Natural killer cell (primary cell): ENCODE data around the gene NT5M. TPM values are rescaled to one million over a fixed set of nuclear protein-coding genes. Genes with fewer than 3 reads are reported as not detected.
A peak's percentile ranks its signal among the peaks of the same experiment; 100 is the strongest.

Experiments used
- ATAC-seq, 3 donors: fragments of 150-1000 bp in 2 of 3; fragments of 200-7000 bp in 1 of 3; cut with Tn5 transposase; 1 replicate in 1 of 3; 2 replicates in 2 of 3; pipeline ENCODE4 v1.10.0; 2021; ENCODE audit warnings: mild to moderate bottlenecking in 2 of 3, moderate library complexity in 2 of 3
- DNase-seq, 2 donors: peaks; one replicate each; pipeline versions ENCODE4 v3.0.0 to v3.0.0-alpha.2; 2013 to 2021; ENCODE audit warnings: mixed read lengths in 1 of 2
- H3K27ac ChIP-seq: one replicate; pipeline ENCODE4 v1.5.1; 2013; ENCODE audit warnings: mild to moderate bottlenecking, low read length
- H3K27me3 ChIP-seq: one replicate; pipeline ENCODE4 v1.6.1; 2013; ENCODE audit warnings: low read length; ENCODE audit not compliant: control insufficient read depth, insufficient read depth
- H3K36me3 ChIP-seq: one replicate; pipeline ENCODE4 v1.6.1; 2013; ENCODE audit warnings: low read length; ENCODE audit not compliant: control insufficient read depth, insufficient read depth
- H3K4me1 ChIP-seq: one replicate; pipeline ENCODE4 v1.6.1; 2013; ENCODE audit warnings: low read length; ENCODE audit not compliant: control insufficient read depth, insufficient read depth
- H3K4me3 ChIP-seq: one replicate; pipeline ENCODE4 v1.5.1; 2013; ENCODE audit warnings: low read length
- H3K9me3 ChIP-seq: one replicate; pipeline ENCODE4 v1.6.1; 2013; ENCODE audit warnings: low read length; ENCODE audit not compliant: control insufficient read depth, insufficient read depth
- H3K27ac Mint-ChIP-seq, 2 donors: one replicate each; pipeline ENCODE4 v1.8.0; 2022; ENCODE audit warnings: mild to moderate bottlenecking in 2 of 2, mixed read lengths in 2 of 2, moderate library complexity in 1 of 2
- H3K27me3 Mint-ChIP-seq, 2 donors: one replicate each; pipeline ENCODE4 v1.8.0; 2022; ENCODE audit warnings: low read depth in 2 of 2, mixed read lengths in 2 of 2
- H3K36me3 Mint-ChIP-seq: one replicate; pipeline ENCODE4 v1.8.0; 2022; ENCODE audit warnings: mixed read lengths
- H3K4me1 Mint-ChIP-seq, 2 donors: one replicate each; pipeline ENCODE4 v1.8.0; 2022; ENCODE audit warnings: mixed read lengths in 2 of 2
- H3K4me3 Mint-ChIP-seq: one replicate; pipeline ENCODE4 v1.8.0; 2022; ENCODE audit warnings: mild to moderate bottlenecking, moderate library complexity, mixed read lengths
- H3K9me3 Mint-ChIP-seq, 2 donors: one replicate each; pipeline ENCODE4 v1.8.0; 2022; ENCODE audit warnings: mixed read lengths in 2 of 2
- WGBS: methylation state at CpG from one replicate; pipeline ENCODE4 v1.1.7; 2013; ENCODE audit warnings: missing lambda C conversion rate; ENCODE audit not compliant: insufficient coverage; 5-methylcytosine and 5-hydroxymethylcytosine counted together
- intact Hi-C: fragments of 100-400 bp; cut with micrococcal nuclease; formaldehyde crosslinking; loops from one replicate; pipeline ENCODE4 v1.14.2; 2022
- total RNA-seq, 4 donors: library from RNA; stranded (reverse); fragments of 120-200 nt in 1 of 4; gene quantifications; one replicate each; pipeline versions ENCODE4 v1.2.3 to v1.2.4, GENCODE V29; 2013 to 2022
- TF ChIP-seq, protein P1 (sequence below): fragments of 200-600 bp; IDR thresholded peaks from one replicate; pipeline ENCODE4 v1.8.0; 2022; ENCODE audit warnings: antibody characterized with exemption

The NT5M gene
- total RNA-seq, 3 donors from 2014 or later (not counting 1 experiment from before 2014, with no cell fraction given): 3.5 to 4.4 (median 4.1) TPM

DNA sequence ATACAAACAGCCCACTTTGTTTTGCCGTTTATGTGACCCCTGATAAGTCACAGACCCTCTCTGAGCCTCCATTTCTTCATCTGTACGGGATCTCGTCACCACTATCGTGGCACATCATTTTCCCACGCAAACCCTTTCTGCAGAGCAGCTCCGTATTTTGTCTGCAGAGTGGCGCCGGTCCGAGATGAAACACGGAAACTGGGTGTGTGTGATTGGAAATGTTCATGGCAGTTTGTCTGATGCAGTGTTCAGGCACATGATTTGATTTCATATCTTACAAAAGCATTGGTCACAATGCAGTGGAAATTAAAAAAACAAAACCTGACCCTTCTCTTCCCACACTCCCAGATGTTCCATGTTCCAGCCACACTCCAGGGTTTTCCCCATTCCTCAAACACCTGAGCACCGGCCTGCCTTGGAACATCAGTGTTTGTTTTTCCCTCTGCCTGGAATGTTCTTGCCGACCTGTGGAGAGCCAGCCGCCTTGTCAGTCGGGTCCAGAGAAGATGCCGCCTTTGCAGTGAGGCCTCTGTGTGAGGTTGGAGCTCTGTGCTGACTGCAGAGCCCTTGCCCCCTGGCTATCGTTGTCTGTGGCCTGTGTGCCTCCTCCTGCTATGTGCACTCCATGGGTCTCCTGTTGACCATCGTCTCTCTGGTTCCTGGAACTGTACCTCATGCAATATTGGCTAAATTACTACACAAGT, 39.2 kb downstream of the NT5M start:
- Mint-ChIP-seq H3K36me3 (no peaks in the 10 kb centered on the region), H3K9me3 (no peaks in the 10 kb centered on the region), H3K4me3 (no peak overlapping the region), H3K4me1 (no peaks in the 10 kb centered on the region), H3K27ac (no peak overlapping the region), H3K27me3 (no peaks in the 10 kb centered on the region)
- Histone ChIP-seq H3K4me3 (no peak overlapping the region), H3K36me3 (no peaks in the 10 kb centered on the region), H3K27me3 (no peaks in the 10 kb centered on the region), H3K9me3 (no peaks in the 10 kb centered on the region), H3K4me1 (no peaks in the 10 kb centered on the region), H3K27ac (no peak overlapping the region)
- TF ChIP-seq, protein P1, sequence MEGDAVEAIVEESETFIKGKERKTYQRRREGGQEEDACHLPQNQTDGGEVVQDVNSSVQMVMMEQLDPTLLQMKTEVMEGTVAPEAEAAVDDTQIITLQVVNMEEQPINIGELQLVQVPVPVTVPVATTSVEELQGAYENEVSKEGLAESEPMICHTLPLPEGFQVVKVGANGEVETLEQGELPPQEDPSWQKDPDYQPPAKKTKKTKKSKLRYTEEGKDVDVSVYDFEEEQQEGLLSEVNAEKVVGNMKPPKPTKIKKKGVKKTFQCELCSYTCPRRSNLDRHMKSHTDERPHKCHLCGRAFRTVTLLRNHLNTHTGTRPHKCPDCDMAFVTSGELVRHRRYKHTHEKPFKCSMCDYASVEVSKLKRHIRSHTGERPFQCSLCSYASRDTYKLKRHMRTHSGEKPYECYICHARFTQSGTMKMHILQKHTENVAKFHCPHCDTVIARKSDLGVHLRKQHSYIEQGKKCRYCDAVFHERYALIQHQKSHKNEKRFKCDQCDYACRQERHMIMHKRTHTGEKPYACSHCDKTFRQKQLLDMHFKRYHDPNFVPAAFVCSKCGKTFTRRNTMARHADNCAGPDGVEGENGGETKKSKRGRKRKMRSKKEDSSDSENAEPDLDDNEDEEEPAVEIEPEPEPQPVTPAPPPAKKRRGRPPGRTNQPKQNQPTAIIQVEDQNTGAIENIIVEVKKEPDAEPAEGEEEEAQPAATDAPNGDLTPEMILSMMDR: no peak
- 93% methylated on average over 17 of the region's 17 CpGs for WGBS
- no peak for ATAC-seq
- intact Hi-C loops: no loop called here
- DNase-seq: no peak

DNA sequence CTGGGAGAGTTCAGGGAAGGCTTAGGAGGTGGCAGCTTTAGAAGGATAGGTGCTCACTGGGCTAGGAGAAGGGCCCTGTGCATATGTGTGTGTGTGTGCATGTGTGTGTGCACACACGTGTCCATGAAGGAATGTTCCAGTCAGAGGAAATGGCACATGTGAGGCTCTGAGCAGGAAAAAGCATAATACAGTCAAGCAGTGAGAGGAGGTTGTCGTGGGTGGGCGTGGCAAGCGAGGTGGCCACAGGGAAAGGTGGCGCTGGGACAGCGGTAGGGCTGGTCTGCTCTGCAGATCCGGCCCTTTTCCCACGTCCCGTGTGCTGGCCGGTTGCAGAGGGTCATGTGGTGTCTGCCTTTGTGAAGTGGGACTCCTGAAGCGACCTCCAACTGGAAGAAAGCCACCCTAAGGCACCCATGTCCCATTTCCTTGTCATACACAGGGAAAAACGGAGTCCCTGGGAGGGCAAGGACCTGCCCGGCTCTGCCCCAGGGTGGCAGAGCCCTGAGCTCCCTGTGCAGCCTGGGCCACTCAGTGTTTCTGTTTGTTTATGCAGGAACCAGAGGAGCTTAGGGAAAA, 40.1 kb downstream of the NT5M start:
- WGBS: 92% methylated on average over 13 of the region's 13 CpGs
- H3K27ac Mint-ChIP-seq: no peak overlapping the region
- Histone ChIP-seq H3K9me3 (no peaks in the 10 kb centered on the region), H3K36me3 (no peaks in the 10 kb centered on the region), H3K27ac (no peak overlapping the region), H3K4me1 (no peaks in the 10 kb centered on the region), H3K4me3 (no peak overlapping the region), H3K27me3 (no peaks in the 10 kb centered on the region)
- no peaks in the 10 kb centered on the region for H3K4me1 Mint-ChIP-seq
- H3K9me3 Mint-ChIP-seq: no peaks in the 10 kb centered on the region
- TF ChIP-seq, protein P1: no peak
- H3K36me3 Mint-ChIP-seq: no peaks in the 10 kb centered on the region
- DNase-seq (no peak), ATAC-seq (peak in 1 of 3 donors; percentile 29)
- H3K4me3 Mint-ChIP-seq: no peak overlapping the region
- intact Hi-C loops: no loop called here
- H3K27me3 Mint-ChIP-seq: no peaks in the 10 kb centered on the region

DNA sequence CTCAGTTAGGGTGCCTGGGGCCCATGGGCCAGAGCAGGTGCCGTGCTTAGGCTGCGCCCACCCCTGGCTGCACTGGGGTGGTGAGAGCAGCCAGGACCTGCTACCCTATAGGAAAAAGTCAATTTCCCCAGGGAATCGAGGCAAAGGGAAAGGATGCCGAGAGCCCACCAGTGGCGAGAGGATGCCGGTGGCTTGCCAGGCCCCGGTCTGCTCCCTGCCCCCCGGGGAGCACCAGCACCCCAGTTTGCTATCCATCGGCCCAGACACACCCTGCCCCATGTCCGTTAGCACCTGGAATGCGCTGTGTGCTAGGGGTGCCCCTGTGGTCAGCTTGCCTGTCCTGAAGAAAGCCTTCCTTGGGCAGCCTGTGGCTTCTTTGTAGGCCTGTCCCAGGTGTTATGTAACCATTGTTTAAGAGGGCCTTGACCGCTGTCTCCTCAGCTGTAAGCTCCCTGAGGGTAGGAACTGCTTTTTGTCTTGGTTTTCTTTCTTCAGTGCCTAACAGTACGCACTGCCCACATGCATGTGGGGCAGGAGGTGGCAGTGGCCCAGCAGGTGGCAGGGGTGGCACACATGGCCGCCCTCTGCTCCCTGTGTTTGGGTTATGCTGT, 40.8 kb downstream of the NT5M start:
- no peak overlapping the region for H3K27ac Mint-ChIP-seq
- H3K36me3 ChIP-seq: no peaks in the 10 kb centered on the region
- no peaks in the 10 kb centered on the region for H3K4me1 ChIP-seq
- intact Hi-C loops: no loop called here
- no peaks in the 10 kb centered on the region for H3K9me3 ChIP-seq
- H3K4me3 ChIP-seq: no peak overlapping the region
- ATAC-seq (no peak), DNase-seq (no peak)
- H3K27ac ChIP-seq: no peak overlapping the region
- TF ChIP-seq, protein P1: no peak
- H3K27me3 Mint-ChIP-seq: no peaks in the 10 kb centered on the region
- H3K4me3 Mint-ChIP-seq: no peak overlapping the region
- H3K27me3 ChIP-seq: no peaks in the 10 kb centered on the region
- no peaks in the 10 kb centered on the region for H3K36me3 Mint-ChIP-seq
- WGBS: 91% methylated on average over 14 of the region's 14 CpGs
- H3K9me3 Mint-ChIP-seq: no peaks in the 10 kb centered on the region
- H3K4me1 Mint-ChIP-seq: no peaks in the 10 kb centered on the region
